HEK293T (cell line): Measurements from ENCODE around the gene ASTN2.

Experiments
- BHLHE40 ChIP-seq: fragments of 450-650 bp; IDR thresholded peaks from 2 replicates; pipeline ENCODE4 v1.6.1; 2016; ENCODE audit warnings: mild to moderate bottlenecking, moderate library complexity, borderline replicate concordance
- FOXA1 ChIP-seq: fragments of 450-650 bp; IDR thresholded peaks from 2 replicates; pipeline ENCODE4 v1.6.1; 2016; ENCODE audit warnings: mild to moderate bottlenecking

DNA sequence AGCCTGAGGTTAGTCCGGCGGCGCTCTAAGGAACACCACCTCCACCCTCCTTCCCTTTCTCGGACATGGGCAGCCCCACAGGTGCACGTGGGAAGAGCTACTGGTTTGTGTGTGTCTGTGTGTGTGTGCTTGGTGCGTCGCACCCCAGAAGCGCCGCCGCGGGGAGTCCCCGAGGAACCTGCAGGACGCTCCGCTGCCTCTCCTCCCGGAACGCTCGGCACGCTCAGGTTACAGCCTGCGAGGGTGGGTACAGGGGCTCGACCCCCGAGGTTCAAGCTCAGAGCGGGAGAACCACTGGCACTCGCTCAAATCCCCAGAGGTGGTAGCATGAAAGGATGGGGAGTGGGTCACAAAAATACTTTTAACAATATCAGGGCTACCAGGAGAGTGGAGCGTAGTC, 2.0 kb downstream of the ASTN2 start:
- no peak for TF ChIP-seq FOXA1
- TF ChIP-seq BHLHE40: no peak
